Stimulated activated CD8-positive, alpha-beta memory T cell treated with anti-CD3 and anti-CD28 coated beads, Interleukin-12 subunit alpha, Interleukin-12 subunit beta, amount 100 ng/mL, for 4 hours (primary cell): ENCODE results near the gene TPCN2.

Experiments used
- DNase-seq: peaks from one replicate; pipeline ENCODE4 v3.0.0-alpha.2; 2020; ENCODE audit warnings: low read depth

Gene TPCN2

GRCh38 chr11:69058511-69059270 is 10.0 kb downstream of the TPCN2 start:
- DNase-seq, result no peak

- DNase-seq, result no peak
Measured at GRCh38 chr11:69059429-69059828, 10.7 kb downstream of the TPCN2 start.

- no peak for DNase-seq
Measured at GRCh38 chr11:69059985-69060384, 11.3 kb downstream of the TPCN2 start.

- no peak for DNase-seq
Measured at GRCh38 chr11:69060806-69061712, 12.3 kb downstream of the TPCN2 start.

GRCh38 chr11:69061713-69062053 is 13.0 kb downstream of the TPCN2 start:
- DNase-seq, result no peak

- no peak for DNase-seq
Measured at GRCh38 chr11:69062169-69062855, 13.6 kb downstream of the TPCN2 start.

GRCh38 chr11:69062873-69063651 is 14.3 kb downstream of the TPCN2 start:
- DNase-seq, result no peak

- no peak for DNase-seq
Measured at GRCh38 chr11:69063652-69064260, 15.0 kb downstream of the TPCN2 start.

- DNase-seq, result no peak
Measured at GRCh38 chr11:69064394-69064957, 15.7 kb downstream of the TPCN2 start.

- no peak for DNase-seq
Measured at GRCh38 chr11:69065147-69065710, 16.5 kb downstream of the TPCN2 start.

GRCh38 chr11:69066122-69067112 is 17.7 kb downstream of the TPCN2 start:
- DNase-seq, result no peak

GRCh38 chr11:69067200-69067599 is 18.5 kb downstream of the TPCN2 start:
- DNase-seq, result no peak

- no peak for DNase-seq
Measured at GRCh38 chr11:69071086-69071800, 22.5 kb downstream of the TPCN2 start.

- DNase-seq, result no peak
Measured at GRCh38 chr11:69071956-69072355, 23.2 kb downstream of the TPCN2 start.

GRCh38 chr11:69073469-69073868 is 24.7 kb downstream of the TPCN2 start:
- no peak for DNase-seq

GRCh38 chr11:69074375-69075140 is 25.8 kb downstream of the TPCN2 start:
- no peak for DNase-seq

- no peak for DNase-seq
Measured at GRCh38 chr11:69075421-69076128, 26.8 kb downstream of the TPCN2 start.
